WTC11 (cell line): Measurements from ENCODE around the gene RNF43.

ENCODE experiments used
- ATF1 ChIP-seq: sonication (generic); formaldehyde crosslinking; IDR thresholded peaks from 2 replicates; pipeline ENCODE4 v1.8.1; 2023; ENCODE audit warnings: mild to moderate bottlenecking, moderate library complexity, missing genetic modification reagents
- CBFB ChIP-seq: sonication (generic); formaldehyde crosslinking; IDR thresholded peaks from 2 replicates; pipeline ENCODE4 v1.8.1; 2022; ENCODE audit warnings: mild to moderate bottlenecking, low read depth, missing genetic modification reagents
- CTCF ChIP-seq: fragments of 200-600 bp; IDR thresholded peaks from 2 replicates; pipeline ENCODE4 v1.8.0; 2022; ENCODE audit warnings: antibody characterized with exemption
- E2F1 ChIP-seq: sonication (generic); formaldehyde crosslinking; IDR thresholded peaks from 2 replicates; pipeline ENCODE4 v1.8.0; 2022; ENCODE audit warnings: mild to moderate bottlenecking, missing genetic modification reagents
- ETV6 ChIP-seq: sonication (generic); formaldehyde crosslinking; IDR thresholded peaks from 2 replicates; pipeline ENCODE4 v1.8.1; 2022; ENCODE audit warnings: mild to moderate bottlenecking, missing genetic modification reagents
- IRF1 ChIP-seq: sonication (generic); formaldehyde crosslinking; IDR thresholded peaks from 2 replicates; pipeline ENCODE4 v1.8.0; 2023; ENCODE audit warnings: missing genetic modification reagents
- NFYB ChIP-seq: sonication (generic); formaldehyde crosslinking; conservative IDR thresholded peaks from 2 replicates; pipeline ENCODE4 v1.8.0; 2022; ENCODE audit warnings: low read depth, missing genetic modification reagents
- SMAD3 ChIP-seq: sonication (generic); formaldehyde crosslinking; IDR thresholded peaks from 2 replicates; pipeline ENCODE4 v1.8.0; 2022; ENCODE audit warnings: missing genetic modification reagents, mild to moderate bottlenecking, borderline replicate concordance
- USF1 ChIP-seq: sonication (generic); formaldehyde crosslinking; IDR thresholded peaks from 2 replicates; pipeline ENCODE4 v1.8.0; 2022; ENCODE audit warnings: mild to moderate bottlenecking, missing genetic modification reagents
- ZNF232 ChIP-seq: sonication (generic); formaldehyde crosslinking; IDR thresholded peaks from 2 replicates; pipeline ENCODE4 v1.8.0; 2022; ENCODE audit warnings: mild to moderate bottlenecking, missing genetic modification reagents
- TF ChIP-seq, protein P1 (sequence below): sonication (generic); formaldehyde crosslinking; IDR thresholded peaks from 2 replicates; pipeline ENCODE4 v1.8.0; 2022; ENCODE audit warnings: mild to moderate bottlenecking, missing genetic modification reagents
- TF ChIP-seq, protein P2 (sequence below): sonication (generic); formaldehyde crosslinking; IDR thresholded peaks from 2 replicates; pipeline ENCODE4 v1.8.1; 2022; ENCODE audit warnings: mild to moderate bottlenecking, moderate library complexity, missing genetic modification reagents
- TF ChIP-seq, protein P3 (sequence below): sonication (generic); formaldehyde crosslinking; IDR thresholded peaks from 2 replicates; pipeline ENCODE4 v1.8.1; 2023; ENCODE audit warnings: mild to moderate bottlenecking, missing genetic modification reagents, moderate library complexity

GRCh38 chr17:58375256-58375655, 42.1 kb downstream of the RNF43 start:
- TF ChIP-seq ZNF232 (CRISPR knock-in tag): no peak
- TF ChIP-seq CTCF: no peak
- TF ChIP-seq, protein P1, sequence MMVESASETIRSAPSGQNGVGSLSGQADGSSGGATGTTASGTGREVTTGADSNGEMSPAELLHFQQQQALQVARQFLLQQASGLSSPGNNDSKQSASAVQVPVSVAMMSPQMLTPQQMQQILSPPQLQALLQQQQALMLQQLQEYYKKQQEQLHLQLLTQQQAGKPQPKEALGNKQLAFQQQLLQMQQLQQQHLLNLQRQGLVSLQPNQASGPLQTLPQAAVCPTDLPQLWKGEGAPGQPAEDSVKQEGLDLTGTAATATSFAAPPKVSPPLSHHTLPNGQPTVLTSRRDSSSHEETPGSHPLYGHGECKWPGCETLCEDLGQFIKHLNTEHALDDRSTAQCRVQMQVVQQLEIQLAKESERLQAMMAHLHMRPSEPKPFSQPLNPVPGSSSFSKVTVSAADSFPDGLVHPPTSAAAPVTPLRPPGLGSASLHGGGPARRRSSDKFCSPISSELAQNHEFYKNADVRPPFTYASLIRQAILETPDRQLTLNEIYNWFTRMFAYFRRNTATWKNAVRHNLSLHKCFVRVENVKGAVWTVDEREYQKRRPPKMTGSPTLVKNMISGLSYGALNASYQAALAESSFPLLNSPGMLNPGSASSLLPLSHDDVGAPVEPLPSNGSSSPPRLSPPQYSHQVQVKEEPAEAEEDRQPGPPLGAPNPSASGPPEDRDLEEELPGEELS (CRISPR knock-in tag): no peak
- TF ChIP-seq CBFB (CRISPR knock-in tag): no peak
- no peak for TF ChIP-seq ETV6 (CRISPR knock-in tag)
- no peak for TF ChIP-seq ATF1
- TF ChIP-seq IRF1 (CRISPR knock-in tag): no peak
- TF ChIP-seq NFYB: no peak
- no peak for TF ChIP-seq E2F1 (CRISPR knock-in tag)
- no peak for TF ChIP-seq USF1 (CRISPR knock-in tag)
- TF ChIP-seq, protein P2, sequence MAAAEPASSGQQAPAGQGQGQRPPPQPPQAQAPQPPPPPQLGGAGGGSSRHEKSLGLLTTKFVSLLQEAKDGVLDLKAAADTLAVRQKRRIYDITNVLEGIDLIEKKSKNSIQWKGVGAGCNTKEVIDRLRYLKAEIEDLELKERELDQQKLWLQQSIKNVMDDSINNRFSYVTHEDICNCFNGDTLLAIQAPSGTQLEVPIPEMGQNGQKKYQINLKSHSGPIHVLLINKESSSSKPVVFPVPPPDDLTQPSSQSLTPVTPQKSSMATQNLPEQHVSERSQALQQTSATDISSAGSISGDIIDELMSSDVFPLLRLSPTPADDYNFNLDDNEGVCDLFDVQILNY (CRISPR knock-in tag): no peak
- TF ChIP-seq SMAD3 (CRISPR knock-in tag): no peak
- TF ChIP-seq, protein P3, sequence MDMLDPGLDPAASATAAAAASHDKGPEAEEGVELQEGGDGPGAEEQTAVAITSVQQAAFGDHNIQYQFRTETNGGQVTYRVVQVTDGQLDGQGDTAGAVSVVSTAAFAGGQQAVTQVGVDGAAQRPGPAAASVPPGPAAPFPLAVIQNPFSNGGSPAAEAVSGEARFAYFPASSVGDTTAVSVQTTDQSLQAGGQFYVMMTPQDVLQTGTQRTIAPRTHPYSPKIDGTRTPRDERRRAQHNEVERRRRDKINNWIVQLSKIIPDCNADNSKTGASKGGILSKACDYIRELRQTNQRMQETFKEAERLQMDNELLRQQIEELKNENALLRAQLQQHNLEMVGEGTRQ: no peak
